OCI-LY7 (cell line): Measurements from ENCODE around the gene PGC. TPM values are rescaled to one million over a fixed set of nuclear protein-coding genes. Genes with fewer than 3 reads are reported as not detected.

ENCODE experiments used
- BruUV-seq: library from RNA; stranded (reverse); fragments of 400-500 nt; replicated peaks from 2 replicates; lab custom pipeline; 2021; lab: Mats Ljungman, UMichigan
- CTCF ChIA-PET: fragments of 300-600 bp; sonication (Branson Sonifier 250); formaldehyde crosslinking; loops from one replicate; lab custom pipeline; 2022; ENCODE audit warnings: antibody characterized with exemption; ENCODE audit not compliant: unreplicated experiment; lab: Charles Lee
- POLR2A ChIA-PET: fragments of 300-600 bp; sonication (Branson Sonifier 250); formaldehyde crosslinking; loops from one replicate; lab custom pipeline; 2022; ENCODE audit warnings: antibody characterized with exemption; lab: Charles Lee
- DNase-seq: peaks from one replicate; pipeline ENCODE4 v3.0.0-alpha.2; 2015; ENCODE audit warnings: low spot score
- H2AFZ ChIP-seq: fragments of 200-600 bp; sonication (generic), shearing (Covaris generic); 2 replicates; pipeline ENCODE4 v1.6.1; 2014; ENCODE audit warnings: mild to moderate bottlenecking, antibody characterized with exemption, low read length, moderate library complexity
- H3K27ac ChIP-seq: fragments of 200-600 bp; sonication (generic); 2 replicates; pipeline ENCODE4 v1.5.1; 2014; ENCODE audit warnings: mixed run types, low read depth, mild to moderate bottlenecking, moderate library complexity, low read length, inconsistent platforms; ENCODE audit not compliant: poor library complexity, severe bottlenecking
- H3K36me3 ChIP-seq: fragments of 200-600 bp; sonication (generic); 2 replicates; pipeline ENCODE4 v1.6.1; 2014; ENCODE audit warnings: mild to moderate bottlenecking, antibody characterized with exemption, low read length, moderate library complexity, mixed read lengths; ENCODE audit not compliant: insufficient read depth
- H3K4me1 ChIP-seq: fragments of 200-600 bp; sonication (generic); 2 replicates; pipeline ENCODE4 v1.5.1; 2014; ENCODE audit warnings: mild to moderate bottlenecking, low read length; ENCODE audit not compliant: insufficient read depth, poor library complexity, severe bottlenecking
- H3K4me2 ChIP-seq: fragments of 200-600 bp; sonication (generic); 2 replicates; pipeline ENCODE4 v1.6.1; 2014; ENCODE audit warnings: mild to moderate bottlenecking, low read length
- H3K4me3 ChIP-seq: fragments of 200-600 bp; sonication (generic); 2 replicates; pipeline ENCODE4 v1.5.1; 2014; ENCODE audit warnings: mild to moderate bottlenecking, low read depth, low read length; ENCODE audit not compliant: poor library complexity, severe bottlenecking
- H3K79me2 ChIP-seq: fragments of 200-600 bp; sonication (generic); 2 replicates; pipeline ENCODE4 v1.6.1; 2016; ENCODE audit warnings: low read depth, mild to moderate bottlenecking, low read length, moderate library complexity, mixed read lengths; ENCODE audit not compliant: insufficient read depth
- H3K9me2 ChIP-seq: fragments of 200-600 bp; sonication (generic); 2 replicates; pipeline ENCODE4 v1.6.1; 2016; ENCODE audit warnings: mild to moderate bottlenecking, low read length, mixed read lengths; ENCODE audit not compliant: insufficient read depth
- H3K9me3 ChIP-seq: fragments of 200-600 bp; sonication (generic); 2 replicates; pipeline ENCODE4 v1.6.1; 2014; ENCODE audit warnings: mild to moderate bottlenecking, mixed run types, low read length, mixed read lengths
- H4K20me1 ChIP-seq: fragments of 200-600 bp; sonication (generic); 2 replicates; pipeline ENCODE4 v1.6.1; 2014; ENCODE audit warnings: mild to moderate bottlenecking, antibody characterized with exemption, low read length, moderate library complexity, mixed read lengths; ENCODE audit not compliant: insufficient read depth
- CTCF ChIP-seq: fragments of 200-600 bp; sonication (generic); conservative IDR thresholded peaks from 2 replicates; pipeline ENCODE4 v1.5.1; 2014; ENCODE audit warnings: mild to moderate bottlenecking, antibody characterized with exemption, low read length, moderate library complexity, mixed read lengths
- EZH2phosphoT487 ChIP-seq: fragments of 200-600 bp; sonication (generic); IDR thresholded peaks from 2 replicates; pipeline ENCODE4 v1.6.1; 2018; ENCODE audit warnings: low read depth, borderline replicate concordance, mild to moderate bottlenecking, mixed run types, antibody characterized with exemption, low read length, moderate library complexity, mixed read lengths
- intact Hi-C: fragments of 100-400 bp; cut with micrococcal nuclease; formaldehyde crosslinking; loops from one replicate; pipeline ENCODE4 v1.10.0; 2022; ENCODE audit not compliant: unreplicated experiment
- total RNA-seq, 2 experiments: library from RNA; depleted of rRNA in 1 of 2; stranded (reverse); fragments of >200 nt in 1 of 2; shearing (Covaris generic) in 1 of 2; gene quantifications; 2 replicates each; pipeline ENCODE4 v1.2.3, GENCODE V29; 2014 to 2022

Gene PGC
- total RNA-seq, 2 experiments from 2014 or later, result not detected

DNA sequence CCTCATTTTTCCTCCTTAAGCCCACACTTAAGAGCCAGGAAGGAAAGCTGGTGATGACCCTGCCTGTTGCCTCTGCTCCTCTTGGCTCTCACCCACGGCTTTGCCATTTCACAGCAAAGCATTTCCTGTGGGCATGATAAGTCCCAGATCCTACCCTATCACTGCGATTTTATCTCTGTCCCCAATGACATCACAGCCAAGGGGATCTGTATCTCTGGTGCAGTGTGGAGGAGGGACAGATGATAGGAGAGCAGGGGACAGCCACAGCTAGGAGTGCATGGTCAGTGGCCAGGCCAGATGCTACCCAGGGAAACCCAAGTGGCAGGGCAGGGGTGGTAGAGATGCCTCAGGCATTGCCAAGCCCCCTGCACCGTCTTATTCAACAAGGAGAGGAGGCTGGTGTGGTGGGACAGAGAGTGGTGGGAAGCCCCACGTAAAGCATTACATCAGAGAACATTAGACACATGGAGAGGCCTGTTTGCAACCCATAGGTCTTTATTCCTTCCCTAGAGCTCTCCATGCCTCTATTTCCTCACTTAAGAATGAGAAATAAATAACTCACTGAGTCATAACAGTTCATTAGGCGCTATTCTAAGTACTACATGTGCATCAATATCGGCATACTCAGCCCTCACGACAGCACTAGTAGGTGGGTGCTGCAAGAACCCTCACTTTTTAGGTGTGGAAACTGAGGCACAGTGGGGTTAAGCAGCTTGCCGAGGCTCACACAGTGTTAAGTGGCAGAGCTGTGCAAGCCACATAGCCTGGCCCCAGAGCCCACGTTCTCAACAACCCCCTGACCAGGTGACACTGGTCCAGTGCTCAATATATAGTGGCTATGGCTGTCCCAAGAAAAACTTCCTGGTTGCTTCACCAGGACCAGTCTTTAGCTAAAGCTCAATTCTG lies 16.4 kb downstream of the PGC start:
- Histone ChIP-seq H3K9me3 (no peaks in the 10 kb centered on the region), H3K36me3 (no peaks in the 10 kb centered on the region), H3K9me2 (no peaks in the 10 kb centered on the region), H3K4me1 (peaks cover 82% of the 10 kb centered on the region), H4K20me1 (peaks cover 4% of the 10 kb centered on the region; the same call in 1 of the 2 replicates), H3K4me3 (peak overlapping the region; percentile 91), H2AFZ (no peak overlapping the region), H3K79me2 (peaks cover 71% of the 10 kb centered on the region), H3K4me2 (peak overlapping the region; percentile 97), H3K27ac (peak overlapping the region; percentile 94)
- intact Hi-C loops, result loop anchor here (1.0 to 5.0 kb wide), 4 partner anchors 7 to 722 kb away; partner anchors contain the start of genes NFYA, OARD1 and TRERF1
- TF ChIP-seq EZH2phosphoT487 (no peak), CTCF (no peak)
- BruUV-seq, result no TSS peak
- POLR2A ChIA-PET, result interaction anchor here (0.6 to 8.3 kb wide), 5 partner anchors 11 to 316 kb away, joined by 3 to 118 read pairs (median 5); no protein-coding TSS in a partner anchor
- CTCF ChIA-PET, result interaction anchor here (0.6 to 0.8 kb wide), 2 partner anchors 13 to 25 kb away, joined by 3 to 4 read pairs; no protein-coding TSS in a partner anchor
- no peak for DNase-seq

DNA sequence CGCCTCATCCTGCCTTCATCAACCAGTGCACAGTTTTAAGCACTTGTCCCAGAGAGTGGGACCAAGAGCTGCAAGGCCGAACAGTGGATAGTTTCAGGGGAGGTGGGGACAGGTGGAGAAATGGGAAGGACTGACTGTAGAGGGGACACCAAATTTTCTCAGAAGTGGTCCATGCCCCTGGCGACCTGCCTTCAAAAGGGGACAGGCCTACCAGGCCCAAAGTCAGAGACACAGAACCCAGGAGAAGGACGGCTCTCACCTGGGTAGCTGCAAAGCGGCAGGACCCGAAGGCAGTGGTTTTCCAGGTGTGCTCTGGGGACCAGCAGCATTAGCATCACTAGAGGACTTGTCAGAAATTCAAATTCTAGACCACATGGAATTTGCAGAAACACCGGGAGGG lies 17.6 kb downstream of the PGC start:
- no peak for TF ChIP-seq CTCF
- TF ChIP-seq EZH2phosphoT487, result no peak
- CTCF ChIA-PET, result interaction anchor here (0.5 kb wide), 1 partner anchor 505 kb away, joined by 3 read pairs; no protein-coding TSS in a partner anchor
- POLR2A ChIA-PET, result interaction anchor here (0.6 to 8.3 kb wide), 2 partner anchors 24 to 82 kb away, joined by 3 to 118 read pairs; no protein-coding TSS in a partner anchor
- Histone ChIP-seq H3K27ac (peak overlapping the region; percentile 94), H3K4me2 (peak overlapping the region; percentile 97), H3K79me2 (peaks cover 83% of the 10 kb centered on the region), H3K4me3 (peak overlapping the region; percentile 91), H3K36me3 (no peaks in the 10 kb centered on the region), H2AFZ (no peak overlapping the region), H3K9me3 (no peaks in the 10 kb centered on the region), H3K4me1 (peaks cover 92% of the 10 kb centered on the region), H4K20me1 (peaks cover 4% of the 10 kb centered on the region; the same call in 1 of the 2 replicates), H3K9me2 (no peaks in the 10 kb centered on the region)
- no peak for DNase-seq
- BruUV-seq, result no TSS peak
- intact Hi-C loops, result loop anchor here (5.0 to 10.0 kb wide), 4 partner anchors 32 to 1015 kb away; partner anchors contain the start of genes NFYA, OARD1, TBCC and TRERF1
